Measurements from ENCODE around the gene AGK.
A peak's percentile ranks its signal among the peaks of the same experiment; 100 is the strongest.

- TF ChIP-seq EZH2 (IDR thresholded peaks at IDR 0.05; ENCODE audit: low read depth, low read length, severe bottlenecking) (no peak), CTCF (IDR thresholded peaks at IDR 0.05; ENCODE audit: control extremely low read depth in 1 of 3, insufficient read depth in 1 of 3, low read depth in 1 of 3, low read length in 3 of 3) (no peak), BRCA1 (IDR thresholded peaks at IDR 0.05; ENCODE audit: low read depth, low read length) (no peak), POLR2A (IDR thresholded peaks at IDR 0.05; ENCODE audit: control extremely low read depth in 1 of 2, low read depth in 2 of 2, low read length in 2 of 2) (peak in 1 of 2 experiments; percentile 23; a peak in 1 of 3 replicates), CREB1 (IDR thresholded peaks at IDR 0.05) (no peak), POLR2AphosphoS5 (IDR thresholded peaks at IDR 0.05; ENCODE audit: low read depth, low read length) (no peak), JUND (IDR thresholded peaks at IDR 0.05; ENCODE audit: low read length) (no peak), CHD2 (IDR thresholded peaks at IDR 0.05; ENCODE audit: low read length) (no peak), KDM5A (IDR thresholded peaks at IDR 0.05; ENCODE audit: low read length) (no peak), FOSL1 (IDR thresholded peaks at IDR 0.05; ENCODE audit: insufficient read depth, low read depth, low read length) (no peak), SP4 (IDR thresholded peaks at IDR 0.05; ENCODE audit: low read length) (no peak)
- TF ChIP-seq, protein P1, sequence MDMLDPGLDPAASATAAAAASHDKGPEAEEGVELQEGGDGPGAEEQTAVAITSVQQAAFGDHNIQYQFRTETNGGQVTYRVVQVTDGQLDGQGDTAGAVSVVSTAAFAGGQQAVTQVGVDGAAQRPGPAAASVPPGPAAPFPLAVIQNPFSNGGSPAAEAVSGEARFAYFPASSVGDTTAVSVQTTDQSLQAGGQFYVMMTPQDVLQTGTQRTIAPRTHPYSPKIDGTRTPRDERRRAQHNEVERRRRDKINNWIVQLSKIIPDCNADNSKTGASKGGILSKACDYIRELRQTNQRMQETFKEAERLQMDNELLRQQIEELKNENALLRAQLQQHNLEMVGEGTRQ (IDR thresholded peaks at IDR 0.05; ENCODE audit: low read length): no peak
These were observed 39.9 kb upstream of the AGK start for GRCh38 chr7:141511316-141511675.
